Esophagus muscularis mucosa (tissue), 3 donors: Measurements from ENCODE around the gene SRP68.

Experiments
- POLR2A ChIP-seq: fragments of 450-650 bp; IDR thresholded peaks from one replicate; pipeline ENCODE4 v1.6.1; 2017; ENCODE audit warnings: antibody characterized with exemption, moderate library complexity, mild to moderate bottlenecking, low read depth
- POLR2AphosphoS5 ChIP-seq, 2 donors: sonication (generic); formaldehyde crosslinking; IDR thresholded peaks; one replicate each; pipeline ENCODE4 v1.6.1; 2017; ENCODE audit warnings: antibody characterized with exemption in 2 of 2
- TF ChIP-seq, protein P1 (sequence below), 3 experiments: fragments of 200-600 bp in 2 of 3; fragments of 450-650 bp in 1 of 3; sonication (generic) in 2 of 3; IDR thresholded peaks; one replicate each; pipeline ENCODE4 v1.5.1; 2017 to 2019; ENCODE audit warnings: antibody characterized with exemption in 3 of 3, mild to moderate bottlenecking in 2 of 3, moderate library complexity in 1 of 3

DNA sequence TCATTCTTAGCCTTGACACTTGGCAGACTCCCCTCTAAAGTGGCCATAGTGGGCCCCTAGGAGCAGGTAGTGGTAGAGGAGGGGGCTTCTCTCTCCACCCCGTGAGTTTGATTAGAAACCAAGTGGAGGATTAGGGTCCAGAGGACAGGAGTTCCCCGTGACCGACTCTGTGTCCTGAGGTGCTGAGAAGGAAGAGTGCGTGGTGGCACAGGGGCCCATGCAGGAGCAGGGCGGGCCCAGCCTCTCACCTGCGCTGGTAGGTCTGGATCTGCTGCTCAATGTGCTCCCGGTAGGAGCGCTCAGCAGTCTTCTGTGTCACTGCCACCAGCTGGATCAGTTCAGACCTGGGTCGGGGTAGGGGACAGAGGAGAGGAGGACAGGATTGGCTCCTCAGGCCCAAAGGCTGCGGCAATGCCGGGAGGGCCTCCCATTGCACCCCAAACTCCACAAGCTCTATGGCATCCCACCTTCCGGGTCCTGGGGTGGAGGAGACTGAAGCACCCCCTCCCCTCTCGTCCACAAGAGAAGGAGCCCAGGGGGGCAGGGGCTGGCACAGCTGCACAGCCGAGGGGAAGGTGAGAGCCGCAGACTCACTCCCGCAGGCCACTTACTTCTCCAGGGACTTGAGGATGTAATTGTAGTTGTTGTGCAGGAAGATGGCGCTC, 12.9 kb upstream of the SRP68 start:
- TF ChIP-seq, protein P1, sequence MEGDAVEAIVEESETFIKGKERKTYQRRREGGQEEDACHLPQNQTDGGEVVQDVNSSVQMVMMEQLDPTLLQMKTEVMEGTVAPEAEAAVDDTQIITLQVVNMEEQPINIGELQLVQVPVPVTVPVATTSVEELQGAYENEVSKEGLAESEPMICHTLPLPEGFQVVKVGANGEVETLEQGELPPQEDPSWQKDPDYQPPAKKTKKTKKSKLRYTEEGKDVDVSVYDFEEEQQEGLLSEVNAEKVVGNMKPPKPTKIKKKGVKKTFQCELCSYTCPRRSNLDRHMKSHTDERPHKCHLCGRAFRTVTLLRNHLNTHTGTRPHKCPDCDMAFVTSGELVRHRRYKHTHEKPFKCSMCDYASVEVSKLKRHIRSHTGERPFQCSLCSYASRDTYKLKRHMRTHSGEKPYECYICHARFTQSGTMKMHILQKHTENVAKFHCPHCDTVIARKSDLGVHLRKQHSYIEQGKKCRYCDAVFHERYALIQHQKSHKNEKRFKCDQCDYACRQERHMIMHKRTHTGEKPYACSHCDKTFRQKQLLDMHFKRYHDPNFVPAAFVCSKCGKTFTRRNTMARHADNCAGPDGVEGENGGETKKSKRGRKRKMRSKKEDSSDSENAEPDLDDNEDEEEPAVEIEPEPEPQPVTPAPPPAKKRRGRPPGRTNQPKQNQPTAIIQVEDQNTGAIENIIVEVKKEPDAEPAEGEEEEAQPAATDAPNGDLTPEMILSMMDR (IDR thresholded peaks at IDR 0.05) = no peak
- TF ChIP-seq POLR2A (no peak), POLR2AphosphoS5 (IDR thresholded peaks at IDR 0.05) (no peak)
